ENCODE data around the gene GALNT10. TPM values are rescaled to one million over a fixed set of nuclear protein-coding genes. Genes with fewer than 3 reads are reported as not detected.

Gene GALNT10
- total and polyA plus RNA-seq, 12 donors, result 3.1 to 19.0 (median 11.7) TPM

- Histone ChIP-seq H3K36me3 (no peaks in the 10 kb centered on the region), H3K27ac (no peak overlapping the region), H3K27me3 (no peaks in the 10 kb centered on the region), H3K9me3 (no peaks in the 10 kb centered on the region), H3K4me1 (peaks cover 0 to 36% (median 6%) of the 10 kb centered on the region in 9 donors), H3K4me3 (no peak overlapping the region)
- no peak for DNase-seq
- TF ChIP-seq CTCF (IDR thresholded peaks at IDR 0.05), result no peak
- no peak for ATAC-seq
- intact Hi-C loops (cut with DNase I), result no loop called here
- 94 to 98% methylated on average over 1 of the region's 1 CpG for WGBS, 2 donors
These were observed 128.2 kb downstream of the GALNT10 start for GRCh38 chr5:154318691-154319090.

- Histone ChIP-seq H3K27ac (peak overlapping the region in 7 of 10 donors; percentile 35 to 79 (median 61)), H3K9me3 (no peaks in the 10 kb centered on the region), H3K36me3 (no peaks in the 10 kb centered on the region), H3K4me1 (peaks cover 0 to 36% (median 6%) of the 10 kb centered on the region in 9 donors), H3K27me3 (no peaks in the 10 kb centered on the region), H3K4me3 (no peak overlapping the region)
- WGBS, 2 donors, result 78 to 88% methylated on average over 4 of the region's 4 CpGs
- no peak for TF ChIP-seq CTCF (IDR thresholded peaks at IDR 0.05)
- ATAC-seq, result no peak
- DNase-seq, result no peak
- intact Hi-C loops (cut with DNase I), result no loop called here
These were observed 129.2 kb downstream of the GALNT10 start for GRCh38 chr5:154319736-154320135.

GRCh38 chr5:154320224-154321089 is 129.9 kb downstream of the GALNT10 start:
- Histone ChIP-seq H3K36me3 (no peaks in the 10 kb centered on the region), H3K27ac (peak overlapping the region in 8 of 10 donors; percentile 12 to 79 (median 56)), H3K4me3 (no peak overlapping the region), H3K4me1 (peaks cover 0 to 36% (median 6%) of the 10 kb centered on the region in 9 donors), H3K27me3 (no peaks in the 10 kb centered on the region), H3K9me3 (no peaks in the 10 kb centered on the region)
- no peak for TF ChIP-seq CTCF (IDR thresholded peaks at IDR 0.05)
- WGBS, 2 donors, result 59 to 64% methylated on average over 6 of the region's 6 CpGs
- ATAC-seq, result peak in 7 of 8 donors; percentile 79 to 90 (median 89)
- DNase-seq, result peak in 1 of 2 donors; percentile 67
- intact Hi-C loops (cut with DNase I), result no loop called here

GRCh38 chr5:154321546-154321945 is 131.0 kb downstream of the GALNT10 start:
- Histone ChIP-seq H3K4me1 (peaks cover 0 to 36% (median 6%) of the 10 kb centered on the region in 9 donors), H3K36me3 (no peaks in the 10 kb centered on the region), H3K4me3 (no peak overlapping the region), H3K27me3 (no peaks in the 10 kb centered on the region), H3K9me3 (no peaks in the 10 kb centered on the region), H3K27ac (peak overlapping the region in 4 of 10 donors; percentile 3 to 79 (median 22))
- TF ChIP-seq CTCF (IDR thresholded peaks at IDR 0.05), result no peak
- 82 to 100% methylated on average over 3 of the region's 3 CpGs for WGBS, 2 donors
- intact Hi-C loops (cut with DNase I), result no loop called here
- DNase-seq (no peak), ATAC-seq (no peak)

All from heart right ventricle (tissue), 16 donors.